GM23248 (cell line): ENCODE results near the gene KLHDC8A.

Experiments
- EZH2 ChIP-seq: fragments of 200-600 bp; sonication (generic); IDR thresholded peaks from 2 replicates; pipeline ENCODE4 v1.6.1; 2018; ENCODE audit warnings: antibody characterized with exemption, mild to moderate bottlenecking; ENCODE audit not compliant: insufficient read depth, poor library complexity, severe bottlenecking
- EZH2phosphoT487 ChIP-seq: fragments of 200-600 bp; sonication (generic); IDR thresholded peaks from 2 replicates; pipeline ENCODE4 v1.6.1; 2018; ENCODE audit warnings: antibody characterized with exemption, moderate library complexity, mild to moderate bottlenecking, low read depth; ENCODE audit not compliant: insufficient read depth

DNA sequence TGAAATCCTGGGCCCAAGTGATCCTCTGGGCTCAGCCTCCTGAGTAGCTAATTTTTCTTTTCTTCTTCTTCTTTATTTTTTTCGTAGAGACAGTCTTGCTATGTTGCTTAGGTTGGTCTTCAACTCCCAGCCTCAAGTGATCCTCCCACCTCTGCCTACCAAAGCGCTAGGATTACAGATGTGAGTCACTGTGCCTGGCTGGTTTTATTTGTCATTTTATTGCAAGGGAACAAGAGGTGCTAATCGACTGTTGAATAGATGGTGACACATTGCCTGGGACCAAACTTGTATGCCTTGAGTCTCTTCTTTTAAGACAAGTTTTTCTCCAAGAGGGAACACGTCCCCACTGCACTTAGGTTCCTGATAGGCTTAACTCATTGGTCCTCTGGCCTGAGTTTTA is 20.0 kb upstream of the KLHDC8A start:
- TF ChIP-seq EZH2phosphoT487 (no peak), EZH2 (no peak)
